ENCODE results near the gene DOCK2.

DOCK2 gene

GRCh38 chr5:169740435-169740834 lies 103.4 kb downstream of the DOCK2 start:
- ChIA-PET POLR2A (ENCODE audit: low non-redundant PET) (no interaction called here), CTCF (interaction anchor here (0.8 kb wide), 1 partner anchor 683 kb away, joined by 6 read pairs; no protein-coding TSS in a partner anchor)
- DNase-seq (ENCODE audit: low spot score) = no peak

DNA sequence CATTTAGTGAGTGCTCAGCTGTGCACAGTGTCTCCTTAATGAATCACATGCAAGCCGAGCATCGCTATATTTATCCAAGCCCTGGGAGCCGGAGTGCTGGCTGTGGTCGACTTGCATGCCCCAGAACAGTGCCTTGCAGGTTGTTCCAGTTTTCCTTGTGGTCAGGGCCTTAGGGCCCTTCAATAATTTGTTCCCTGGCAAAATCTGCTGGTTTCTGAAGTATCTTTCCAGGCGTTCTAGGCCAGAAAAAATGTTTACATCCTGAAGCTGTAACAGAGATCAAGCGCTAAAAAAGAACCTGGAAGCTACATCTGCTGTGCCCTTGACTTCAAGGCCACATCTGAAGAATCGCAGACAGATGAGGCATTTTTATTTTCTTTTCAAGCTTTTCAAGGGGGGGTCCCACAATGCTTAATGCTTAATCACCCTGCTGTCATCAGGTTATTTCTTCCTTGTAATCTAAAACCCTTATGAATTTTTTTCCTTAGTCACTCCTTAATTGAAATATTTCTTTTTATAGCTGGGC lies 105.8 kb downstream of the DOCK2 start:
- TF ChIP-seq, protein P1, sequence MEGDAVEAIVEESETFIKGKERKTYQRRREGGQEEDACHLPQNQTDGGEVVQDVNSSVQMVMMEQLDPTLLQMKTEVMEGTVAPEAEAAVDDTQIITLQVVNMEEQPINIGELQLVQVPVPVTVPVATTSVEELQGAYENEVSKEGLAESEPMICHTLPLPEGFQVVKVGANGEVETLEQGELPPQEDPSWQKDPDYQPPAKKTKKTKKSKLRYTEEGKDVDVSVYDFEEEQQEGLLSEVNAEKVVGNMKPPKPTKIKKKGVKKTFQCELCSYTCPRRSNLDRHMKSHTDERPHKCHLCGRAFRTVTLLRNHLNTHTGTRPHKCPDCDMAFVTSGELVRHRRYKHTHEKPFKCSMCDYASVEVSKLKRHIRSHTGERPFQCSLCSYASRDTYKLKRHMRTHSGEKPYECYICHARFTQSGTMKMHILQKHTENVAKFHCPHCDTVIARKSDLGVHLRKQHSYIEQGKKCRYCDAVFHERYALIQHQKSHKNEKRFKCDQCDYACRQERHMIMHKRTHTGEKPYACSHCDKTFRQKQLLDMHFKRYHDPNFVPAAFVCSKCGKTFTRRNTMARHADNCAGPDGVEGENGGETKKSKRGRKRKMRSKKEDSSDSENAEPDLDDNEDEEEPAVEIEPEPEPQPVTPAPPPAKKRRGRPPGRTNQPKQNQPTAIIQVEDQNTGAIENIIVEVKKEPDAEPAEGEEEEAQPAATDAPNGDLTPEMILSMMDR (conservative IDR thresholded peaks at IDR 0.05; ENCODE audit: low read depth) = no peak
- no peak for DNase-seq (ENCODE audit: low spot score)
- H3K27ac ChIP-seq = no peak overlapping the region
- ChIA-PET POLR2A (ENCODE audit: low non-redundant PET) (no interaction called here), CTCF (interaction anchor here (0.8 kb wide), 1 partner anchor 238 kb away, joined by 3 read pairs; the partner anchor contains the start of gene INSYN2B)

More at GRCh38 chr5:169740435-169740834, 103.4 kb downstream of the DOCK2 start:
- no peak overlapping the region for H3K27ac ChIP-seq
- TF ChIP-seq, protein P1 (conservative IDR thresholded peaks at IDR 0.05; ENCODE audit: low read depth) = no peak

GRCh38 chr5:169744336-169744735 lies 107.3 kb downstream of the DOCK2 start:
- DNase-seq (ENCODE audit: low spot score) = no peak
- POLR2A ChIA-PET (ENCODE audit: low non-redundant PET) = interaction anchor here (0.7 kb wide), 1 partner anchor 151 kb away, joined by 3 read pairs; no protein-coding TSS in a partner anchor
- TF ChIP-seq, protein P1 (conservative IDR thresholded peaks at IDR 0.05; ENCODE audit: low read depth) = no peak
- CTCF ChIA-PET = interaction anchor here (0.7 kb wide), 1 partner anchor 21 kb away, joined by 3 read pairs; no protein-coding TSS in a partner anchor
- H3K27ac ChIP-seq = no peak overlapping the region

- CTCF ChIA-PET = no interaction called here
- peak; percentile 16 for DNase-seq (ENCODE audit: low spot score)
- TF ChIP-seq, protein P1 (conservative IDR thresholded peaks at IDR 0.05; ENCODE audit: low read depth) = no peak
- no peak overlapping the region for H3K27ac ChIP-seq
- POLR2A ChIA-PET (ENCODE audit: low non-redundant PET) = no interaction called here
These were observed 108.5 kb downstream of the DOCK2 start for GRCh38 chr5:169745441-169746146.

GRCh38 chr5:169746147-169746694 lies 109.1 kb downstream of the DOCK2 start:
- DNase-seq (ENCODE audit: low spot score) = no peak
- CTCF ChIA-PET = no interaction called here
- no peak overlapping the region for H3K27ac ChIP-seq
- TF ChIP-seq, protein P1 (conservative IDR thresholded peaks at IDR 0.05; ENCODE audit: low read depth) = no peak
- POLR2A ChIA-PET (ENCODE audit: low non-redundant PET) = no interaction called here

DNA sequence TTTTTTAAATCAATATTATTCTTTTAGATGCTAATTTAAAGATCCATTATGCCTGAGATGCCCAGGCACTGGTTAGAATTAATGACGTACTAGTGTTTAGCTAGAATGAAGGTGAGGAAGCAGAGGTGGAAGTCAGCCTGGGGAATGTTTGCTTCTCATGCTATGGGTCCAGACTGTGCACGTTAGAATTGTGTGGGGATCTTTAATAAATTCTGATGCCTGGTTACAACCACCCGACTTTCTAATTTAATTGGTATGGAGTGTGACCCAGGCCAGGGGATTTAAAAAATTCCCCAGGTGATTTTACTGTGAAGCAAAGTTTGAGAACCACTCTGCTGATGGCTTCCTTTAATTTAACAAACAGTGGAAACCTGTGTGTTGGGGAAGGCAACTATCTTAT lies 111.1 kb downstream of the DOCK2 start:
- TF ChIP-seq, protein P1 (conservative IDR thresholded peaks at IDR 0.05; ENCODE audit: low read depth) = no peak
- POLR2A ChIA-PET (ENCODE audit: low non-redundant PET) = no interaction called here

More for the DNA sequence above, 111.1 kb downstream of the DOCK2 start:
- DNase-seq (ENCODE audit: low spot score) = no peak
- CTCF ChIA-PET = interaction anchor here (0.6 kb wide), 2 partner anchors 12 to 37 kb away, joined by 3 to 5 read pairs; no protein-coding TSS in a partner anchor
- no peak overlapping the region for H3K27ac ChIP-seq
